HUES48 (cell line): Measurements from ENCODE around the gene SLC5A5.
A peak's percentile ranks its signal among the peaks of the same experiment; 100 is the strongest.

Experiments
- H3K27ac ChIP-seq: one replicate; pipeline ENCODE4 v1.7.0; 2013; ENCODE audit warnings: low read depth, low read length, inconsistent platforms
- H3K27me3 ChIP-seq: 2 replicates; pipeline ENCODE4 v1.6.1; 2013; ENCODE audit warnings: mild to moderate bottlenecking, low read length; ENCODE audit not compliant: control insufficient read depth, insufficient read depth
- H3K36me3 ChIP-seq: 2 replicates; pipeline ENCODE4 v1.6.1; 2013; ENCODE audit warnings: low read length; ENCODE audit not compliant: control insufficient read depth, insufficient read depth
- H3K4me1 ChIP-seq: 2 replicates; pipeline ENCODE4 v1.6.1; 2013; ENCODE audit warnings: mild to moderate bottlenecking, low read length; ENCODE audit not compliant: control insufficient read depth, insufficient read depth
- H3K4me3 ChIP-seq: 2 replicates; pipeline ENCODE4 v1.5.1; 2013; ENCODE audit warnings: mild to moderate bottlenecking, low read depth, low read length
- H3K9ac ChIP-seq: 2 replicates; pipeline ENCODE4 v1.6.1; 2013; ENCODE audit warnings: mild to moderate bottlenecking, low read depth, low read length, moderate library complexity
- H3K9me3 ChIP-seq: 2 replicates; pipeline ENCODE4 v1.6.1; 2013; ENCODE audit warnings: low read length; ENCODE audit not compliant: control insufficient read depth, insufficient read depth

The SLC5A5 gene

GRCh38 chr19:17871878-17872250, at the start of gene SLC5A5:
Gene SLC5A5, plus strand, starts transcription at chr19:17871945. Its CDS starts 375 bp downstream, at chr19:17872320.
- no peaks in the 10 kb centered on the region for H3K36me3 ChIP-seq
- H3K9me3 ChIP-seq: no peaks in the 10 kb centered on the region
- no peak within 1 kb of the TSS for H3K9ac ChIP-seq
- H3K4me3 ChIP-seq: no peak within 1 kb of the TSS; the same call in 1 of the 2 replicates
- peaks cover 6% of the 10 kb centered on the region for H3K27me3 ChIP-seq
- no peak within 1 kb of the TSS for H3K27ac ChIP-seq
- H3K4me1 ChIP-seq: peaks cover 10% of the 10 kb centered on the region; the same call in 1 of the 2 replicates

DNA sequence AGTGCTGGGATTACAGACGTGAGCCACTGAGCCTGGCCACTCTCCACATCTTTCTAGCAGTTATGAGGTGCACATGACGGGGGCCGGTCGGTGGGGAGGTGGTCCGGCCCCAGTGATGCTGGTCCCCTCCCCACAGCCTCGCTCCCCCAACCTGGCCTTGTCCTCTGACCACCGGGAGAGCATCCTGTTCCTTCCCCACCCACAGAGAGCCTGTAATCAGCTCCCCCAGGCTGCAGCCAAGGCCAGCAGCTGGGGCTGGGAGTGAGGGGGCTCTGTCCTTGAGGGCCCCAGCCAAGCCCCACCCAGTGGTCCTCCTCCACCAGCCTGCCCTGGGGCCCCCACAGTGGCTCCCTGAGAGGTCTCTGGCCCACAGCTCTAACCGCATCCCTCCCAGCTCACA, 47.4 kb upstream of the SLC5A5 start:
- H3K27ac ChIP-seq: no peak overlapping the region
- H3K9me3 ChIP-seq: no peaks in the 10 kb centered on the region
- H3K36me3 ChIP-seq: no peaks in the 10 kb centered on the region
- H3K27me3 ChIP-seq: no peaks in the 10 kb centered on the region
- no peaks in the 10 kb centered on the region for H3K4me1 ChIP-seq
- H3K9ac ChIP-seq: no peak overlapping the region
- H3K4me3 ChIP-seq: no peak overlapping the region

GRCh38 chr19:17826508-17827056, 45.2 kb upstream of the SLC5A5 start:
- Histone ChIP-seq H3K4me1 (no peaks in the 10 kb centered on the region), H3K9me3 (no peaks in the 10 kb centered on the region), H3K27me3 (peaks cover under 1% of the 10 kb centered on the region; the same call in 1 of the 2 replicates), H3K36me3 (no peaks in the 10 kb centered on the region), H3K9ac (no peak overlapping the region), H3K4me3 (no peak overlapping the region), H3K27ac (no peak overlapping the region)

- Histone ChIP-seq H3K27me3 (peaks cover 3% of the 10 kb centered on the region; the same call in 1 of the 2 replicates), H3K9me3 (no peaks in the 10 kb centered on the region), H3K4me1 (peaks cover 5% of the 10 kb centered on the region; the same call in 1 of the 2 replicates), H3K36me3 (no peaks in the 10 kb centered on the region), H3K4me3 (peak overlapping the region; percentile 77), H3K27ac (peak overlapping the region; percentile 85), H3K9ac (peak overlapping the region; percentile 62)
These were observed 41.7 kb upstream of the SLC5A5 start for GRCh38 chr19:17829855-17830566.

DNA sequence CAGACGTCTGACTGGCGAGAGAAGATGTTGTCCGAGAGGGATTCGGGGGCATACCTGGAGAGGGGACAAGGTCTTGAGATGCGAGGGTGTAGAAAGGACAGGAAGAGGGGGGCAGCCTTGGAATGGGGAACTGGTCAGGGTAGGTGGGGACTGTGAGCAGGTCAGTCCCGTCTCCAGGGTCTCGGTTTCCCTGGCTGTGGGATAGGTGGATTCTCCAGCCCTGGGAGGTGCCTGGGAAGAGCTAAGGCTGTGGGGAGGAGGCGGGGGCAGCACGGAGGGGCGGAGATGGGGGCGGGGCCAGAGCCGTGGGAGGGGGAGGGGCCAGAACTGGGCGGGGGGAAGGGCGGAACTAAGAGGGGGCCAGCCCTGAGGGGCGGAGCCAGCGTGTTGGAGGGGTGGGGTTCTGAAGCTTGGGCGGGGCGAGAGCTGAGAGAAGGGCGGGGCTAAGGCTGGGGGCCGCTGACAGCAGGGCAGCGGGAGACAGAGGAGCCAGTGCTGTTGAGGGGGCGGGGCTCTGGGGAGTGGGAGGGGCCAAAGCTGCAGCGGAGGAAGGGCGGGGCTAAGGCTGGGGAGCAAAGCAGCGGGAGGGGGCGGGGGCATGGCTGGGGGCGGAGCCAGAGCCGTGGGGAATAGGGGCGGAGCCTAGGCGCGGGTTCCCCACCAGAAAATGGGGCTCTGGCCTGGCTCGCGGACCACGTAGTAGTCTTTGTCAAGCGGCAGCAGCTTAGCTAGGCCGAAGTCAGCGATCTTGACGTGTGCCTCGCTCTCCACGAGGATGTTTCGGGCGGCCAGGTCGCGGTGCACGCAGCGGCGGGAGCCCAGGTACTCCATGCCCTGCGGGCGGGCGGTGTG, 41.0 kb upstream of the SLC5A5 start:
- Histone ChIP-seq H3K9ac (peak overlapping the region; percentile 62), H3K27ac (peak overlapping the region; percentile 85), H3K27me3 (peaks cover 3% of the 10 kb centered on the region; the same call in 1 of the 2 replicates), H3K4me3 (peak overlapping the region; percentile 81), H3K9me3 (no peaks in the 10 kb centered on the region), H3K4me1 (peaks cover 5% of the 10 kb centered on the region; the same call in 1 of the 2 replicates), H3K36me3 (no peaks in the 10 kb centered on the region)

- peaks cover 3% of the 10 kb centered on the region; the same call in 1 of the 2 replicates for H3K27me3 ChIP-seq
- H3K9me3 ChIP-seq: no peaks in the 10 kb centered on the region
- peak overlapping the region; percentile 81 for H3K4me3 ChIP-seq
- peaks cover 5% of the 10 kb centered on the region; the same call in 1 of the 2 replicates for H3K4me1 ChIP-seq
- no peaks in the 10 kb centered on the region for H3K36me3 ChIP-seq
- H3K9ac ChIP-seq: no peak overlapping the region
- no peak overlapping the region for H3K27ac ChIP-seq
These were observed 40.3 kb upstream of the SLC5A5 start for GRCh38 chr19:17831419-17831888.

DNA sequence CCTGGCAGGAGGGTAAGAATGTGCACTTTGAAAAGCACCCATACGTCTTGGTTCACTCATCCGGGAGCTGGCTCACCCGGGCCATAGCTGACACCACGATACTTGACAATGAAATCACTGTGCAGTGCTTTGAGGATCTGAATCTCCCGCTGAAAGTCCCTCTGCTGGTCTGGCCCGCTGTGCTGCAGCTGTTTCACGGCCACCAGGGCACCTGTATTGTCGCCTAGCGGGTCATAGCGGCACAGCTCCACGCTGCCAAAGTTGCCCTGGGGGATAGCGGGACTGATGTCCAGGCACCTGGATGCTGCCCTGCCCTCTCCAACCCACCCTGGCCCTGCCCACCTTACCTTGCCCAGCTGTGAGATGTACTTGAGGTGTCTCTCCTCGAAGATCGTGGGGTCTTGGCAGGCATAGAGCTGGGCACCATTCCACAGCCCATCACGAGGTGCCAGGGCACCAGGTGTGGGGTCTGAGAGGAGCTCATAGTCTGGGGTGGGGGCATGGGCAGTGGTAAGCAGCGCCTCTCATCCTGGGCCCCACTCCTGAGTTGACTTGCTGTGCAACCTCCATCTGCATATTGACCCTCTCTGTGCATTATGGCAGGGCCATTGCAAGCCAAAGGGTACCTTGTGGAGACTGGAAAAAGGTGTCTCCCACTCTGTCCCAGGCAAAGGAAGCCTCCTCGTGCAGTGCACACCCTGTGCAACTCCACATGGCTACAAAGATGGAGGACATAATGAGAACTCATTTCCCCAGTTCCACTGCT, 39.1 kb upstream of the SLC5A5 start:
- H3K9ac ChIP-seq: no peak overlapping the region
- H3K27ac ChIP-seq: no peak overlapping the region
- no peaks in the 10 kb centered on the region for H3K9me3 ChIP-seq
- no peak overlapping the region for H3K4me3 ChIP-seq
- peaks cover 5% of the 10 kb centered on the region; the same call in 1 of the 2 replicates for H3K4me1 ChIP-seq
- peaks cover 3% of the 10 kb centered on the region; the same call in 1 of the 2 replicates for H3K27me3 ChIP-seq
- no peaks in the 10 kb centered on the region for H3K36me3 ChIP-seq

GRCh38 chr19:17834350-17835181, 37.2 kb upstream of the SLC5A5 start:
- Histone ChIP-seq H3K27me3 (peaks cover 3% of the 10 kb centered on the region; the same call in 1 of the 2 replicates), H3K27ac (no peak overlapping the region), H3K36me3 (no peaks in the 10 kb centered on the region), H3K4me1 (peaks cover 5% of the 10 kb centered on the region; the same call in 1 of the 2 replicates), H3K9me3 (no peaks in the 10 kb centered on the region), H3K4me3 (no peak overlapping the region), H3K9ac (no peak overlapping the region)

DNA sequence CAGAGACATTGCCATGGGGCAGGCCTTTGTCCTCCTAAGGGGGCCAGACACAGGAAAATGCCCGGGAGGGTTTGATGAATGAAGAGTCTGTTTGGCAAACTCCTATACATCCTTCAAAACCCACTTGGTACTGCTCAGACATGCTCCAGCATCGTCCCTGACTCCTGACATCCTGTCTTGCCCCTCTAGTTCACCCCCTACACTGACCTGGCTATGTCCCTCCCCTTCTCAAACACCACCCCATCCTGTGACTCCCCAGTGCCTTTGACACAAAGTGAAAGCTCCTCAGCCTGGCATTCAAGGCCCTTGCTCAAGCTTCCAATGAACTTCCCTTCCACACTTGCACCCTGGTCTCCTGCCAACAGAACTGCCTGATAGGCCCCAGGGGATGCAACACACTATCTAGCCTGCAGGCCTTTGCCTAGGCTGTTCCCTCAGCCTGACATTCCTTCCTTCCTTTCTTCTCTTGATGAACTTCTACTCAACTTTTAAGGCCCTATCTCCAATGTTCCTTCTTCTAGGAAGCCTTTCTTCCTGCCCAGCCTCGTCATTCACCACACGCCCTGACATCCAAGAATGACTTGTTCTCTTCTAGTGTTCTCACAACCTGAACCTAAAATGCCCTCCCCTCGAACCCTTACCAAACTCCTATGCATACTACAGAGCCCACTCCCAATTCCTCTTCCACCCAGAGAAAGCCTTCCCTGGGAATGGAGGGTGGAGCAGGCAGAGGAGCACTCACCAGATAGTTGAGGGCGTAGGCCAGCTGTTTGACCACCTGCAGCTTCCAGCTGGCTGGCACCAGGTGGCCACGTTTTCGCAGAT, 36.4 kb upstream of the SLC5A5 start:
- H3K36me3 ChIP-seq: no peaks in the 10 kb centered on the region
- peaks cover 3% of the 10 kb centered on the region for H3K27me3 ChIP-seq
- peaks cover 5% of the 10 kb centered on the region; the same call in 1 of the 2 replicates for H3K4me1 ChIP-seq
- no peak overlapping the region for H3K4me3 ChIP-seq
- no peak overlapping the region for H3K9ac ChIP-seq
- H3K27ac ChIP-seq: no peak overlapping the region
- no peaks in the 10 kb centered on the region for H3K9me3 ChIP-seq
